NCI-H2029 treated with DMSO at 0.1 percent for 48 hours (cell line): ENCODE data around the gene GPR160.

Experiments
- DNase-seq: peaks from one replicate; lab custom pipeline; 2025; lab: John Stamatoyannopoulos, UW

Gene GPR160

DNA sequence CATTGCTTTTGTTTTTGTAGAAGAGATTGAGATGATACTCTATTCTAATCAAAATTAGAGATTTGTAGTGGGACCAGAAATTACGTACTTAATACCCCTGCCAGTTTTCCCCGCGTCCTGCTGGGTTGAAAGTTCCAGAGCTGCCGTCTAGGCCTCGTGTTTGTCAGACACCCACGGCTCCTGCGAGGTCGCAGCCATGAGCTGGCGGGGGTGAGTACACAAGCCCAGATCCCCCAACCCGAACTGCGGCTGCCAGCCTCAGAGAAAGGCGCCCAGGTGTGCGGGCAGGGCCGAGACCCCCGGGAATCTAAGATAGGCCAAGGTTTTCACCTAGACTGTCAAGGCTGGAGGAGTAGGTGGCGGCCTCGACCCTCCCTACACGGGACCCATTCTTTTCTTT is 26.3 kb downstream of the GPR160 start:
- no peak for DNase-seq

GRCh38 chr3:170075441-170076091 is 37.8 kb downstream of the GPR160 start:
- no peak for DNase-seq

- DNase-seq = no peak
Measured at GRCh38 chr3:170076715-170077238, 39.0 kb downstream of the GPR160 start.

- no peak for DNase-seq
Measured at GRCh38 chr3:170077361-170077760, 39.6 kb downstream of the GPR160 start.

- DNase-seq = no peak
Measured at GRCh38 chr3:170078620-170079281, 41.0 kb downstream of the GPR160 start.

DNA sequence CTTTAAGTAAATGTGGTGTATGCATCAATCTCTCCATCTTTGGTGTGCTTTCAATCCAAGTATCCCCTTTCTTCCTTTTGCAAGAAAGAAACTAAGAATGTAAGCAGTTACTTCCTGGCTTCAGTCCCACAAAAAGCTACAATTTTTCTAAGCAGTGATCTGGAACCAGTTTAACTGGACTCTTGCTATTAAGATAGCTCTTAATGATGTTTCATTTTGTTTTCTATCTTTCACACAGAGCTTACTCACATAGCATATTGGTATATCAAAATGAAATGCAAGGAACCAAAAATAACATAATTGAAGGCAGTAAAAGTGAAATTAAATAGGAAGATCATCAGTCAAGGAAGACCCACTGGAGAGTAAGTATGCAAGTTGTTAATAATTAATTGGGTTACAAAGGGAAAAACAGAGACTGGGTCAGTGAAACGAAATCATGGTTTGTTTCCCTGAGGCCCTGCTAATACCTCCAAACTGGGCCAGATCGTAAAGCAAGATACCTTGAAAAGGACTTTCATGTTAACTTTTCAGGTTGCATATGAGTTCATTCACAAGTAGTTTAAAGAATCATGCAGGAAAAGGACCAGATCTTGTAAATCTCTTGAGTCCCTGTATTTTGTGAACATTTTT is 41.9 kb downstream of the GPR160 start:
- no peak for DNase-seq

- no peak for DNase-seq
Measured at GRCh38 chr3:170080605-170081004, 42.8 kb downstream of the GPR160 start.

GRCh38 chr3:170081079-170081741 is 43.4 kb downstream of the GPR160 start:
- DNase-seq = no peak

- no peak for DNase-seq
Measured at GRCh38 chr3:170083343-170083742, 45.5 kb downstream of the GPR160 start.

DNA sequence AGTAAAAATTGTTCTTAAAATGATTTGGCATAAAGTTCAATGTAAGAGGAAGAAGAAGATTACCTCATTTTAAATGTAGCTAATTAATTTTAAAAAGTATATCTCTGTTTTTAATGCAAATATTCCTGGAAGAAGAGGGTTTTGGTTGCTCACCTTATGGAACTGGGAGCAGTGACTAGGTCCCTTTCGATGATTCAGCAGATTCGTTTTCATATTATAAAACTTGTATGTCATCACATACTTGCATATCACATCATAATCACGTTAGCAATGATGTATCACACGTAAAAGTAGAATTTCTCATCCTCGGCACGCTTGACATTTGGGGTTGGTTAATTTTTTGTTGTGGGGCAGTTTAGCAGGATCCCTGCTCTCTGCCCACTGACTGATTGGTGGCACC is 47.6 kb downstream of the GPR160 start:
- no peak for DNase-seq

DNA sequence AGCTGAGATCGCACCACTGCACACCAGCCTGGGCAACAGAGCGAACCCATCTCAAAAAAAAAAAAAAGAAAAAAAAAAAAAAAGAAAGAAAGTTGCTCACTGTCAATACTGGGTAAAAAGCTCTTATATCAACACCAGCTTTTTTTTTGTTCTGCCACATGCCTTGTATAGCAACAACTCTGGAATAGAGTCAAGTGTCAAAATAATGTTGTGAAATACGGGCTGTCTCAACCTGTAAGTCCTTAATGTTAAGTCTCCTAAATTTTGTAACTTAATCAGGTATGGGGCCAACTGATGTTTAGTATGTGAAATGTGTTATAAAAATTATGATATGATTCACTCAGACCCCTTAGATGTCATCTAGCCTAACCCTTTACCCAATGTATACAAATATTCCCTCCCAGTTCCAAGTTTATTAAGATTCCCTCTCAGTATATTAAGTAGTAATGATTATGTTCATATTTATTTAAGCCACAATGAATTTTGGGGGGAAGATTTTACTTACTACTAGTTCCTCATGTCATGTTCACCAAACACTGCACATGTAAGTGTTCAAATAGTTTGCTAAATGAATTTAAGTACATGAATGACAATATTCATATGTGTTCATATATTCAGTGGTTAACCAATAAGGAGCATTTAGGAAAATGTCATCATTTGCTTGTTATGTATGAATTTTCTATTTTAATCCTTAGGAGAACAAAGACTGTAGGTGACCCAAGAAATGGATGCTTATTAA is 52.2 kb downstream of the GPR160 start:
- DNase-seq = no peak

- no peak for DNase-seq
Measured at GRCh38 chr3:170090601-170090981, 52.8 kb downstream of the GPR160 start.

DNA sequence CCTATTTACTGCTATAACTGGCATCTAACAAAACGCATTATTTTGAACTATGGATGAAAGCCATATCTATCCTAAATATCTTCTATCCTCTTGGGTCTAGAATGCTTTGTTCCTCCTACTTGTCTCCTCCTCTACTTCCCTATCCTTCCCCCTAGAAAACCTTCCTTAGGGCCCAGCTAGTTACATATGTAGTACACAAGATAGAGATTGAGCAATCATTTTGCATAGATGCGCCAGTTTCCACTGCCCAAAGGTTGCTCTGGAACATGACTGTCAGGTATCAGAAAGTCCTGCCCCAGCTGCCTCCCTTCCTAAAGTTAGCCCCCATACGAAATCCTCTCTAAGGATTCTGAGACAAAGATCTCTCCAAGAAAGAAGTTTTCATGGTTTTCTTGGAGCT is 55.1 kb downstream of the GPR160 start:
- no peak for DNase-seq

DNA sequence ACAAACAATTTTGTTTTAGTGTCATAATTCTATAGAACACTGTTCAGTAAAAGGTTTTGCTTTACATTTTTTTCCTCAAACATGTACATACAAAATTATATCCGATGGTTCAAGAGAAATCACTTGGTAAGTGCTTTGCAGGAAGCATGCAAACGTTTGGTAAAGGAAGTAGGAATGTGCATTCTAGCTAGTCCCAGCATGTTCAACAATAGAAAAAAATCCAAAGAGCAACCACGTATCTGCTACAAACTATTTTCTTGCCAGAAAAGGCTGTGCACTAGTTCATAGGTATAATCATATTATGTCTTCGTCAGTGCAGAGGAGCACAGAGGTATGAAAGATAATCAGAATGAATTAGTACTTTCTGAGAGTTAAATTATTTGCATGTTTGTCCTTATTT is 58.0 kb downstream of the GPR160 start:
- no peak for DNase-seq

- DNase-seq = no peak
Measured at GRCh38 chr3:170096342-170096741, 58.5 kb downstream of the GPR160 start.

- DNase-seq = no peak
Measured at GRCh38 chr3:170098753-170099152, 61.0 kb downstream of the GPR160 start.

GRCh38 chr3:170100944-170101343 is 63.1 kb downstream of the GPR160 start:
- no peak for DNase-seq

DNA sequence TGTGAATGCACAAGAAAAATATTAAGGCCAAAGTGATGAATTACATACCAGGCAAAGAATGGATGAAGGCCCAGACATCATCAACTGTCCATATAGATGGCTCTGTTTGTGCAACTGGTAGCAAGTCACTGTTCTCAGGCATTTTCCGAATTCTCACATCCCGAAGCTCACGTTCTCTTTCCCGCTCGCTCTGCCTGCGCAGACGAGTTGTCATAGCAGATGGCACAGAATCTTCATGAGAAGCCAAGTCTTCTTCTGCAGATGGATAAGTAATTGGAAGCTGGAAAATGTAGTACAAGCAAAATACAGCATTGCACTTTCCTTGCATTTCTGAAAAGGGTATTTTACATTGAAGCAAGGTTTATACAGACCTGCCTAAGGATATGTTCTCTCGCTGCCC is 64.6 kb downstream of the GPR160 start:
- no peak for DNase-seq

DNA sequence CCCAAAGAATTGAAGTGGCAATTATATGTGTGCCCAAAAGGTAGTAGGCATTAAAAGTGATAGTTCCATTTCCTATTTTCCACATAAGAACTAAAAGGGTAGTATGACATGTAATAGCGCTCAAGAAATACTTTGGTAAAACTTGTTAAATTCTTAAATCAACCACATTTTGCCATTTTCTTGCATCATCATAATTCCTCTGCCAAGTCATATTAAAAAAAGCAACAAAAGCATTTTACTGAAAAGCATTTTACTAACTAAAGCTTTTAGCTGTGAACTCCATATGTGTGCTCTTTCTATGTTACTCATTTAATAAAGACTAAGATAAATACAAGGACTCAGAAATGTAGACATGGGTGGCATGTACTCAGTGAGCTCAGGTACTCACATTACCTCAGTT is 70.1 kb downstream of the GPR160 start:
- DNase-seq = no peak

DNA sequence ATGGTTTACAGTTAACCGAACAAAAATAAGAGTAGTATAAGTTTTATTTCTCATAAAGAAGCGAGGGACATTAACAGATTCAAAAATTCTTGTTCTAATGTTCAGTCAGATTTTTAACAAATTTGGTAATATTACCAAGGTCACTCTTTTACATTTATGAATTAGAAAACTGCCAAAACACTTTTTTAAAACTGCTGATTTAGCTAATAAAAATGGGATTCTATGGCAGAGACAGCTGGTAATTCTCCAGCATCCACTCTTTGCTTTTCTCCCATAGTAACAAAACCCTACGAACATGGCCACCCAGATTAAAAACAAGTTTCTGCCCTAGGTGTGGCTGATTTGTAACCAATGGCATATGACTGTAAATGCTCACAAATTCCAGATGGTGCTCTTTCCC is 71.2 kb downstream of the GPR160 start:
- DNase-seq = no peak

DNA sequence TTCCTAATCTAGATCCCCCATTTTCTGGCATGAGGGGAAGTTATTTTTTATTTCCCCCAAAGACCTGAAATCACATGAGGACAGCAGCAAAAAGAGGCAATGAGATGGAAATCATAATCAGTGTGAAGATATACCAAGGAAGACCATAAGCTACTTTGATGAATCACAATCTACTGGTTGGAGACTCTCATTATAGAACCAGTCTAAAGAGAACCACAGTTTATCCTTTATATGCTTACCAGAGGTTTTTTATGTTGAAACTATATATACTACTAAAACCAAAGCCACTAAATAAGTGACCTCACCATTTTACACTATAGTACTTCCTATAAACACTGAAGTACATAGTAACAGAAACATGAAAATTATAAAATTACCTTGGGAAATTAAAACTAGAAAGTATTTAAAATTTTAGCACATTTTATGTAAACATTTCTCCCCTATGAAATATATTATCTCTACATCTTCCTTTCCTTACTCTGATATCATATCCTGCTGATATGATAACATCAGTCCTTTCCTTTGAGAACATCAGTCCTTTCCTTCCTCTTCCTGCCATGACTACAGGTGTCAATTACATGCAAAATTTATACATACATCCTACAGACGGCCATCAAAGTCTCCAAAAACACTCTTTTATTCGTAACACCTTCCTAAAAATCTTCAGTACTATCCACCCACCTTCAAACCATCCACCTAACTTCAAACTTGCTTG is 71.9 kb downstream of the GPR160 start:
- DNase-seq = no peak
